HG03045 (cell line): ENCODE results near the gene TMEM86B.
"Not testable (repeated sequence)": the region's sequence is repeated elsewhere in the genome, so short reads cannot be mapped to it uniquely, and the experiment has no call there.

Experiments used
- ATAC-seq: cut with Tn5 transposase; IDR thresholded peaks from one replicate; pipeline ENCODE4 v1.9.1; 2021; ENCODE audit warnings: mild to moderate bottlenecking, moderate library complexity; ENCODE audit not compliant: unreplicated experiment

The TMEM86B gene

DNA sequence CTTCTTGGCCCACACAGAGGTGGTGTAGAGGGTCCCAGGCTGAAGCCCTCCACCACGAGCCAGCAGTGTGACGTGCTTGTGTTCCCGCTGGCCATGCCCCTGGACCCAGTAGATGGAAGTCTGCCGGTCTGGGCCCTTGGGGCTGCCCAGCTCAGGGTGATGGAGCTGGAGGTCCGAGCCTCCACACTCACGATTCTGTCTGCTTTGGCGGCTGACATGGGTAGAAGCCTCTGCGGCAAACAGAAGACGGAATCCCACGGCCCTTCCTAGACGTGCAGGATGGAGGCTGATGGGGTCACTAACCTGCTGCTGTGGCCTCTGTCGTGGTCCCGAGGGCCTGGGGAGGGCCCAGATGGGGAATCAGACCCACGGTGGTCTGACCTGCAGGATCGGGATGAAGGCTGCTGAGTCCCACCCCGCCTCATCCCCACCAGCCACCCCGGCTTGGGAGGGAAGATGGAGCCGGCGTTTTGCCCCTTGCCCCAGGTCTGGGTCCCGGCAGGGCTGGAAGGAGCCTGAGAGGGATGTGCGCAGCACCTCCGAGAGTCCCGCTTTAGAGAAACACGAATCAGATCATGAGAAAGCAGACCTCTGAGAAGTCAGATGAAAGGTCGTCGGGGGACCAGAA is 4.4 kb downstream of the TMEM86B start:
- ATAC-seq, result no peak

DNA sequence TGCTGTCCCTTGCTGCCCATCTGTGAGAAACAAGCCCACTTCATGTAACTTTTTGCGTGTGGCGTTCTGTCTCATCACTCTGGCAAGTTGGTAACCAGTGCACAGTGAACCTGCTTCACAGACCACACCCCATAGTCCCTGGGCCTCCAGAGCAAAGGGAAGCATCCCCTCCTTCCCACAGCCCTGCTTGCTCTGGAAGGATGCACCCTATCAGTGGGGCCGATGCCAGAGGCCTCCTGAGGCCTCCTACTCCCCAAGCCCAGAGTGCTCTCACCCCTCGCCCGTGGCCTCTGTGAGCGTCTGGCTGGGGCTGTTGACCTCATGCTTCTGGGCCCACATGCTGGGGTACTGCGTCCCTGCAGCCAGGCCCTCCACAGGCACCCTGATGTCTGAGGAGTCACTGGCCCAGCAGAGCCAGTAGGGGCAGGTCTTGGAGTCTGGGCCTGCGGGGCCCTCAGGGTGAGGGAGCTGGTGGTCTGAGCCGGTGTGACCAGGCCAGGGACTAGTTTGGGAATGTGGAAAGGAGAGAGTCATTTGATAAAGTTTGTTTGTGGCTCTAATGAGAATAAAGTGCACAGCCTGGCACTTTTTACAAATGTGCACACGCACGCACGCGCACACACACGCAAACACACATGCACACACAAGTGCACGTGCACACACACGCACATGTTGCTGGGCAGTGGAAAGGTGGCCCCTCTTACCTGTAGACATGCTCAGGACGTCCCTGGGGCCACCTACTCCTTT is 5.1 kb downstream of the TMEM86B start:
- no peak for ATAC-seq

DNA sequence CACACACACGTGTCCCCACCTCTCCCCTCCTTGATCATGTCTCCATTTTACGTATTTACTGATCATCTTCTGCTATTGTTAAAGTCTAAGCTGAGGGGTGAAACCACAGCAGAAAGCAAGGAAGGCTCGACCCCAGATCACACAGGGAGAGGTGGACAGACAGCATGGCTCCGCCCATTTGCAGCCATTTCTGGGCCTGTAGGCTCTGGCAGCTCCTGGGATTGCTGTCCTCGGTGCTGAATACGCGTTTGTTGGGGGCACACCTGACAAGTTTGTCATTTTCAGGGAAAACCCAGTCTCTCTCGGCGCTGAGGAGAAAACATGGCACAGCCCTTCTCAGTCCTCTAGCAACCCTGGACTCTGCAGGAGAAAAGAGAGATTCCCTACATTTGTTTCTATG is 8.0 kb downstream of the TMEM86B start:
- ATAC-seq, result no peak

DNA sequence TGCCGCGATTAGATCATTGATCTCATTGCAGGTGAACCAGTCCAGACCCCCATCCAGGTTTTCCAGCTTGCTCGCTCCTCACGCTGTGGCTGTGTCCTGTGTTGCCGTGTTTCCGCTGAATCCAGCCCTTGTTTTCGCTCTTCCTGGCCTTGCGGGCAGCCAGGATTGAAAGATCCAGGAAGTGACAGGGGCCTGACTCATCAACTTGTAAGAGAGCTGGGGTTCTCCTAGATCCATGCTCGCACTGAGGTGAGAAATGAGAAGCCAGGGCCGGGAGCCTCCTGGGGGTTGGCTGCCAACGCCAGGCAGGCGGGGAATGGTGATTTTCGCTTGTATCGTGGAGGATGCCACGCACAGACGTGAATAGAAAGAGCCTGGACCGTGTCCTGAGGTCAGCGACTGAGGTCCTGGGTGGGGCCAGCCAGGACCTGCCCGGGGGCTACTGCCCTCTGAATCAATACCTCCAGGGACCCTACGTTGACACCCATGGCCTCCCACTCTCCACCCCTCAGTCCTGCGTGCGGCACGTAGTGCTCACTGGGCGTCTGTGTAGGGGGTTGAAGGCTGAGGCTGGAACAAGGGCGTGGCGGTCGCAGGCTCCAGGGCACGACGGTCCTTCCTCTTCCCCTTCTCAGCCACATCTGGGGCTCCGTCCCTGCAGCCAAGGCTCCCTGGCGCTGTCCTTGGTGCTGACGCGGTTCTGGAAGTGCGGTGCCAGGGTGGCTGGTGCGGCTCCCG is 11.9 kb downstream of the TMEM86B start:
- ATAC-seq, result no peak

DNA sequence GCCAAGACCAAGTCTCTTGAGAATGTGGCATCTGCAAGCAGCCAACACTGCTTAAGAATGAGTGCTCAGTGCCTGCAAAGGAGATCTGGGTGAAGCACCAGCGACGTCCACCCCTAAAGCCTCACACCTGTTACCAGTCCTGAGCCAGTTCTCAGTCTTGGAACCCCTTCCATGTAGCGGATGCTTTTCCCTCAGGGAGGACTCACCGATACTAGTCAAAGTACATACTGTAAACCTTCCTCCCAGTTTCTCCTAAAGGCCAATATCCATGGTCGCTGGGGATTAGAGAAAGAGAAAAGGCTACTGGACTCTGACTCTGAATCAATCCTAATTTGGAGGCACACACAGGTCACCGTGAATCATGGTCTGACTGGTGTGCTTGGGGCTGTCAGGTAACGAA is 15.0 kb downstream of the TMEM86B start:
- no peak for ATAC-seq

DNA sequence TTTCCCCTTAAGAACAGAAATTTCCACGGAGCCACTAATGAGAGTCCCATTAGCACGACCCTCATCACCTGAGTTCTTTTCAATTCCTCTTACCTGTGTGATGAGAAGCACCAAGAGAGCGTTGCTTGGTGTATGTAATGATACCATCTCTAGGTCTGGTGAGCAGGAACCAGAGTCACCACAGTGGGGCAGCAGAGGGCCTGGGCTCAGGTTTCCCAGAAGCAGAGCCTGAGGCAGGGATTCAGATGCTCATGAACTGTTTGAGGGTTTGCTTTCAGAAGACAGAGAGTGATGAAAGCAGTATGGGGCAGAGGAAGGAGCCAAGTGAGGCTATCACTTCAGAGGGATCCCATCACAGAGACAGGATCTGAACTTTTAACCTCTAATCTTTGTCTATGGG is 16.1 kb downstream of the TMEM86B start:
- no peak for ATAC-seq

DNA sequence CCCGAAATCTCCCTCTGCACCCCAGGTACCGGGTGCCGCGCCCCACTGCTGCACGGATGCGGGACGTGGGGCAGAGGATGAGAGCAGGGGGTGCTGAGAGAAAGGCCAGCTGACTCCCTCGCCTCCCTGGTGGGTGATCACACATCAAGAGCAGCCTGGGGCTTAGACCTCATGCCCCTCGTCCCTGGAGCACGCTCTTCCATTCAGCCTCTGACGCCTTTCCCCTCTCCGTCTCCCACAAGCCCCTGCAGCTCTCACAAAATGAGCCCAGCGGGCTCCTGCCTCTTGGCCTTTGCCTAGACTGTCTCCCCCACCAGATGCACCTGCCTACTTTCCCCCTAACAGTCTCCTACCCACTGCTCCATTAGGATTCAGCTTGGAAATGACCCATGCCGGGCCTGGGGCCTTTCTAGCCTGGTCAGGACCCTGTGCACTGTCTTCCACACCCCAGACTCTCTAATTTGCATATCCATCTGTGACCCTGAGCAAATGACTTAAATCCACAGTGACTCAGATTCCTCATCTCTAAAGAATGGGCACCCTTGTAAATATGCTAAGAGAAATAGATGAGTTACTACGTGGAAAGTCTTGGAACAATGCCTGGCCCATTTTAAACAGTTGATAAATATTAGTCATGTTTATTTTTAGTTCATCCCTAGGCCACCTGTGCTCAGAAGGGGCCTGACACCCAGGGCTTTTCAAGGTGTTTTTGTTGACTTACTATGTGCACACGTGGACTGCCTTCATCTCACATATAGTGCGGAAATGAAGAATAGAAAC is 18.7 kb downstream of the TMEM86B start:
- ATAC-seq, result no peak

DNA sequence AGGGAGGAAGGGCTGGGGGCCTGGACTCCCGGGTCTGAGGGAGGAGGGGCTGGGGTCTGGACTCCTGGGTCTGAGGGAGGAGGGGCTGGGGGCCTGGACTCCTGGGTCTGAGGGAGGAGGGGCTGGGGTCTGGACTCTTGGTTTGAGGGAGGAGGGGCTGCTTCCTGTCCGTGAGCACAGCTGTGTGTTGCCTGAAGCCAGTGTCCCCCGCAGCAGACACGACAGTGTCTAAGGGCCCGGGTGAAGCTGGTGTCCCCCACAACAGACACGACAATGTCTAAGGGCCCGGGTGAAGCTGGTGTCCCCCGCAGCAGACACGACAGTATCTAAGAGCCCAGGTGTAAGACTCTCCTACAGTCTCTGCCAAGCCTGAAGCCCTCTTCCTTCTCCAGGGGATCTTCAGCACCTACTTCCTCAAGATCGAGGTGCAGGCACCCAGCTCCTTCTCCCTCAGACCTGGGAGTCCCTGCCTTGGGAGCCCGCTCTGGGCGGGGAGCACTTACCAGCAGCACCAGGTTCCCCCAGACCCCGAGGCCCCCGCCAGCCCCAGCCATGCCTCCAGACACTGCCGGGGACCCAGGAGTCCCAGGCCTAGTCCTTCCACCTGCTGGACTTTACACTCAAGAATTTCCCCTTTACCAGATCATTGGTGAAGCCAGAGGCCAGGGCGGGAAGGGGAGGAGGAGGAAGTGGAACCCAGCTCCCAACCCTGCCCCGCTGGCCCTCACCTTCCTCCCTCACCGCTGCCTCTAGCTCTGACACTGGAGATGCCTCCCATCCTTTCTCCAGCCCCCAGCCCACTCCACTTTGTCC is 19.5 kb downstream of the TMEM86B start, which contains the start of gene PTPRH:
TSS of gene PTPRH (minus strand) at position 622 of the 813 bp plus-strand sequence. CDS start at position 554, 68 bp downstream.
- ATAC-seq, result no peak

DNA sequence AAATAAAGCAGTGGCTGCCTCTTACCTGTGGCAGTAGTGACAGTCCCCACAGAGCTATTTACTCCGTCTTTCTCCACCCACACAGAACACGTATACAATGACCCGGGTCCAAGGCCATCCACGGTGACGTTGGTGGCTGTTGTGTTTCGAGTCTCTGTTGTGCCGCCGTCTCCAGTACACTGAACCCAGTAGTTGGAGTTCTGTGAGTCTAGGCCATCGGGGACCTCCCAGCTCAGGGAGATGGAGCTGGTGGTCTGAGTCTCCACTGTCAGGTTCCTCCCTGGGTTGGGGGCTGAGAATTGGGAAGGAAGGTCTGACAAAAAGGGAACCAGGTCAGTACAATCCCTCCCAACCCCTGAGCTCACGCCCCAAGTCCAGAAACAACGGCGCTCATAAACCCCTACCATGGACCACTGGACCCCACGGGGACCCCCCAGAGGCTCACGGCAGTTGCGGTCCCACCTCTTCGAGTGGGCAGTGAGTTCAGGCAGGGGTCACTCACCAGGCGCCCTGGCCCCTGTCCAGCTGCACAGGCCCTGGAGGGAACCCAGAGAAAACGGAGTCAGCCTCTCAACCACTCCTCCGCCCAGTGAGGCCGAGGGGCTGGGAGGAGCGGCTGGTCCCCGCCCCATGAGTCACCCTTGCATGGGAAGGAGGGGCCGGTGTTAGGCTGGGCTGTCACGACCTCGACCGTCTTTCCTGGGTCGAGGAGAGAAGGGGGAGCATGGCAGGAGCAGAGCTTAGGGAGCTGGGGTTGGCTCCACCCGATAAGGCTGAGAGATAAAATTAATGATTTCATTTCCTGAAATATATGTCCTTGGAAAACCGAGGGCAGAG is 21.7 kb downstream of the TMEM86B start:
- no peak for ATAC-seq

DNA sequence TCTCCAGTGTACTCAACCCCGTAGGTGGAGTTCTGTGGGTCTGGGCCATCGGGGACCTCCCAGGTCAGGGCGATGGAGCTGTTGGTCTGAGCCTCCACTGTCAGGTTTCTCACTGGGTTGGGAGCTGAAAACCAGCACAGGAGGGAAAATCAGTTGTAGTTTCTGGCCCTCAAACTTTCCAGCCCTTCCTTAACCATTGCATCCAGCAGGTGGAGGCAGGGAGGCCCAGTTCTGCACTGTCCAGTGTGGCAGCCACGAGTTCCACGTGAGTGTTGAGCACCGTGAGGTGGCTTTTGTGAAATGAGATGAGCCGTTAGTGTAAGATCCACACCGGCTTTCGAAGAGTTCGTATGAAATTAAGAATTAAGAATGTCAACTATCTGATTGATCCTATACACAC is 26.4 kb downstream of the TMEM86B start:
- ATAC-seq, result not testable (repeated sequence)

DNA sequence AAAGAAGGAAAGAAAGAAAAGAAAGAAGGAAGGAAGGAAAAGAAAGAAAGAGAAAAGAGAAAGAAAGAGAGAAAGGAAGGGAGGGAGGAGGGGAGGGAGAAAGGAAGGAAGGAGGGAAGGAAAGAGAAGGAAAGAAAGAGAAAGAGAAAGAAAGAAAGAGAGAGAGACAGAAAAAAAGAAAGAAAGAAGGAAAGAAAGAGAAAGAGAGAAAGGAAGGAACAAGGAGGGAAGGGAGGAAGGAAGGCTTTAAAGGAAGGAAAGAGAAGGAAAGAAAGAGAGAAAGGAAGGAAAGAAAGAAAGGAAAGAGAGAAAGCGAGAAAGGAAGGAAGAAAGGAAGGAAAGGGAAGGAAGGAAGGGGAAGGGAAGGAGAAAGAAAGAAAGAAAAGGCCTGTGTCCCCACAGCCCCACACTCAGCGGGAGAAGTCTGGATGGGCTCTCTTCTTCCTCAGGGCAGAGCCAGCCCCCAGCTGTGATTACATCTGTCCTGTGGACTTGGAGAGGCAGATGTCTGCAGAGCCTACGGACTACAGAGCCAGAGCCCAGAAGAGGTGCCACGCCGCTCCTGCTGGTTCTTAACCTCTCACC is 28.9 kb downstream of the TMEM86B start:
- ATAC-seq, result no peak

DNA sequence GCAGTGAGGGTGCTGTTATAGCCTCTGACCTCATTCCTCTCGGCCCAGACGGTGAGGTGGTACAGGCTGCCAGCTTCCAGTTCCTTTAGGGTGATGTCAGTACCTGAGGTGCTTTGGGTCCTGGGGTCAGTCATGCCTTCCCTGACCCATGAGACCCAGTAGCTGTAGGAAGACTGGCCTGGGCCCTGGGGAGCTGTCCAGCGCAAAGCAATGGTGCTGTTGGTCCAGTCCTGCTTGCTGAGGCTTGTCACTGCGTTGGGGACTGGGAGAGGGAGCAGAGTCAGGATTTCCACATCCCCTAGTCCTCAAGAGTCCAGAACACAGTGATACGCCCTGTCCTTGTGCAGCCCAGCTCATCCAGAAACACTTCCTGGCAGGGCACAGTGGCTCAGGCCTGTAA is 29.9 kb downstream of the TMEM86B start:
- ATAC-seq, result no peak

DNA sequence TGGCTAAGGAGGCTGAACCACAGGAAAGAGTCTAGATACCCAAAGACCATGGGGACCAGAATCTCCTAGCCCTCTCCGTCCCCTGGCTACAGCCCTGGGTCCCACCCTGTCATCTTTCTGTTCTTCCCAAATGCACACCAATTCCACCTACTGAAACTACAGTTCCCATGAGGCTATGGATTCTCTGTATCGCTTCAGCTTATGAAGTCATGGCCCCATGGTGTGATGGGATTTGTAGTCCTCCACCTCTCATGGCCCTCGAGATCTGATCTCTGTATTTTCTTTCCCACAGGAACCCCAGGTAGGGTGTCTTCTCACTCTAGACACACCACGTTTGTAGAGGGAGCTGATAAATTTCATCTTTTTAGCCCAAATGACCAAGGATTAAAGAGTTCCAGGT is 31.0 kb downstream of the TMEM86B start:
- ATAC-seq, result no peak

DNA sequence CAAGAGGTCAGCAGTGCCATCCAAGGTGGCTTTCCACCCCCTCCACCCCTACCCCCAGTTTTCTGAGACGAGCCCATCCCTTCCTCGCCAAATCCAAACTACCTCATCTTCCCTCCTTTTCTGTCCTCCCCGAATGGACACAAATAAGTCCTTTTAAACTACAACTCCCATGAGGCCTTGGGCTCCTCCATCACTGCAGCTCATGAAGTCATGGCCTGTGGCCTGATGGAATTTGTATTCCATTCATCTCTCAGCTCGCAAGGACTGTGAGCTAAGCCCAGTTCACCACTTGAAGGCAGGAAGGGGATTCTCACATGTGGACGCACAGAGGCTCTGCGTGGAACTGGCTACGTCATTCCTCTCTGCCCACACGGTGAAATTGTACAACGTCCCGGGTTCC is 31.8 kb downstream of the TMEM86B start:
- no peak for ATAC-seq

DNA sequence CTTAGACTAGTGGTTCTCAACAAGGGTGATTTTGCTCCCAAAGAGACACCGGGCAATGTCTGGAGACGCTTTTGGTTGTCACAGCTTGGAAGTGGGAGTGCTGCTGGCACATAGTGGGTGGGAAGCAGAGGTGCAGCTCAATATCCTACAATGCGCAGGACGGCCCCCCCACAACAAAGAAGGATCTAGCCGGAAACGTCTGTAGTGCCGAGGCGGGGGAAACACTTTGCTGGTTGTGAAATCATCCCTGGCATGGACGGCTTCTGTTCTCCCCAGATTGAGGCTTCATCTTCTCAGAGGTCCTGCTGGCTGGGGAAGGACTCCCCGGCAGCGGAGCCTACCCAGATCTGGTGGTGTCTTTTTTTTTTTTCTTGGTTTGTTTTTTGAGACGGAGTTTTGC is 35.1 kb downstream of the TMEM86B start:
- no peak for ATAC-seq

DNA sequence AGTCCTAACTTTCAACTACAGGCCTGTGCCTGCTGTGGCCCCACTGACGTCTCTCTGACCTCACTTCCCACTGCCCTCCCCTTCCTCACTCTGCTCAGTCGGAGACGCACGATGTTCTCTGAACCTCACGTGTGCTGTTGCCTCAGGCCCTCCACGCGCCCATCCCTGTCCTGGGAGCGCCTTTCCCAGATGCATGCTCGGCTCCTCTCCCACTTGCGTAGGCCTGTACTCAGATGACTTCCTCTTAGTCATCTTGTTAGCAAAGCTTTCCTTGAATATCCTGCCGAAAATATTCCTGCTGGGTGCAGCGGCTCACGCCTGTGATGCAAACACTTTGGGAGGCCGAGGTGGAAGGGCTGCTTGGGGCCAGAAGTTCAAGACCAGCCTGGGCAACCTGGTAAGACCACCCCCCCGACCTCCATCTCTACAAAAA is 39.1 kb downstream of the TMEM86B start:
- ATAC-seq, result no peak

DNA sequence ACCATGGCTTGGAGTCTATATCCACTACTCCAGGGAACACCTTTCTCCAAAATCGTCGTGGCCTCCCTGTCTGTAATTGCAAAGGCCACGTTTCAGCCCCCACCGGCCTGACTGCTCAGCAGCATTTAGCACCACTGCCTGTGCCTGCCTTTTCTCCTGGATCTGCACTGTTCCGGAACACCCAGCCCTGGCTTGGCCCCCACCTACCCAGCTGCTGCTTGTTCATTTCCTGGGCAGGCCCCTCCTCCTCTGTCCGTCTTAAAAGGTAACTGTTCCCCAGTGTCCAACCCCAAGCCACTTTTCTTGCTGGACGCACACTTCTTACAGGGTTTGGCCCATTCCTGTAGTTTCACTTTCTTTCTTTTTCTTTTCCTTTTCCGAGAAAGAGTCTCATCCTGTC is 39.9 kb downstream of the TMEM86B start:
- ATAC-seq, result no peak

DNA sequence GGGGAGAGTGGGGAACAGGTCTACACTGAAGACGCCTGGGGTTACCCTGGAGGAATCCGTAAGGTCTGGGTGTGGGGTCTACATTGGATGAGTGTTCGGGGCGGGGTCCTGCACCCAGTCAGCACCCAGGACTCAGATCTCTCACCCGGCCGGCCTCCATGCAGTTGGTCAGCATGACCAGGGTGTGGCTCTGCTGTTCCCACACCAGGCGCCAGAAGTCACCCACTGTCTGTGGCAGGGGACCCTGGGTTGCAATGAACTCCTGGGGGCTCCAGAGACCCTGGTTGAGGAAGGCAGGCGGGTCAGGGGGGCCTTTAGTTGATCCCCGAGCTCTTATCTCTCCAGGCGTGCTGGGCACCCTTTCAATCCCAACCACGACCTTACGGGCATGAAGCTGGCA is 42.5 kb downstream of the TMEM86B start:
- ATAC-seq, result no peak

DNA sequence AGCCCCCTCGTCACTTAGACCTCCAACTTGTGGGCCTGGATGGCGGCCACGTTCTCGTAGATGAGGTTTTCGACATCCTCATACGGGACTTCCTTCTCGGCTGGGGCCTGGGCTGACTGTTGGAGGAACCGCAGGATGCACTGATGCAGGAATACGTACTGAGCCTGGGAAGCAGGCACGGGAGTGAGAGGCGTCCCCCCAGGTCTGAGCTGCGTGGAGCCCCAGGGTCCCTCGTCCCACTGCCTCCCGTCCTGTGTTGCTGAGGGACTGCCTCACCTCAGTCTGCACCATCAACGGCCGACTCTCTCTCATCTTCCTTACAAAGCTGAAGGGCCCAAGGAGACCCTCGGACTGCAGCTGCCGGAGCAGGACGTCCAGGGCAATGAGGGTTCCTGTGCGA is 46.8 kb downstream of the TMEM86B start:
- no peak for ATAC-seq
